Loucy (cell line): ENCODE results near the gene STAT4.

Experiments
- EZH2phosphoT487 ChIP-seq: fragments of 200-600 bp; IDR thresholded peaks from 2 replicates; pipeline ENCODE4 v1.6.1; 2018; ENCODE audit warnings: antibody characterized with exemption, mild to moderate bottlenecking, moderate library complexity, borderline replicate concordance
- TF ChIP-seq, protein P1 (sequence below): fragments of 200-600 bp; sonication (generic); conservative IDR thresholded peaks from 2 replicates; pipeline ENCODE4 v1.5.1; 2014; ENCODE audit warnings: mild to moderate bottlenecking, antibody characterized with exemption, low read length

DNA sequence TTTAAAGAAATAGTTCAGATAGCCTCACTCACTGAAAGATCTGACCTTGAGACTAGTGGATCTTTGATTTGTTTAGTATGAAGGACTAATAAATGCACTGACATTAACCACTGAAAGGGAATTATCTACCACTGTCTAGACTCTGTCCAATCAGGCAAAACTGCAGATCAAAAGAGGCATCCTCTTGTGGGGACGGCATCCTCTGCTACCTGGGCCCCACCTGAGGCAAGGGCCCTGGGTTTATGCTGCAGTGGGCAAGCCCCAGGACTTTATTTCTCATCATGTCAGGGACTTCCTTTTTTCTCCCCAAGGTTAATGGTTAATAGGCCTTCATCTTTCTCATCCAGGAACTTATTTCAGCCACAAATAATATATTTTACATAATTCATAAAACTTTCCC, 169.1 kb downstream of the STAT4 start:
- TF ChIP-seq, protein P1, sequence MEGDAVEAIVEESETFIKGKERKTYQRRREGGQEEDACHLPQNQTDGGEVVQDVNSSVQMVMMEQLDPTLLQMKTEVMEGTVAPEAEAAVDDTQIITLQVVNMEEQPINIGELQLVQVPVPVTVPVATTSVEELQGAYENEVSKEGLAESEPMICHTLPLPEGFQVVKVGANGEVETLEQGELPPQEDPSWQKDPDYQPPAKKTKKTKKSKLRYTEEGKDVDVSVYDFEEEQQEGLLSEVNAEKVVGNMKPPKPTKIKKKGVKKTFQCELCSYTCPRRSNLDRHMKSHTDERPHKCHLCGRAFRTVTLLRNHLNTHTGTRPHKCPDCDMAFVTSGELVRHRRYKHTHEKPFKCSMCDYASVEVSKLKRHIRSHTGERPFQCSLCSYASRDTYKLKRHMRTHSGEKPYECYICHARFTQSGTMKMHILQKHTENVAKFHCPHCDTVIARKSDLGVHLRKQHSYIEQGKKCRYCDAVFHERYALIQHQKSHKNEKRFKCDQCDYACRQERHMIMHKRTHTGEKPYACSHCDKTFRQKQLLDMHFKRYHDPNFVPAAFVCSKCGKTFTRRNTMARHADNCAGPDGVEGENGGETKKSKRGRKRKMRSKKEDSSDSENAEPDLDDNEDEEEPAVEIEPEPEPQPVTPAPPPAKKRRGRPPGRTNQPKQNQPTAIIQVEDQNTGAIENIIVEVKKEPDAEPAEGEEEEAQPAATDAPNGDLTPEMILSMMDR: no peak
- TF ChIP-seq EZH2phosphoT487: no peak
